HG03558 (cell line): ENCODE results near the gene TMEM175.
"Not testable (repeated sequence)": the region's sequence is repeated elsewhere in the genome, so short reads cannot be mapped to it uniquely, and the experiment has no call there.

Source experiments
- ATAC-seq: cut with Tn5 transposase; IDR thresholded peaks from one replicate; pipeline ENCODE4 v1.9.1; 2021; ENCODE audit warnings: moderate number of reproducible peaks; ENCODE audit not compliant: unreplicated experiment; ENCODE audit errors: extremely low read depth

The TMEM175 gene

GRCh38 chr4:998096-998691 is 65.9 kb downstream of the TMEM175 start:
- ATAC-seq, result no peak

- not testable (repeated sequence) for ATAC-seq
Observed at GRCh38 chr4:999240-999863, 67.1 kb downstream of the TMEM175 start.

- no peak for ATAC-seq
Observed at GRCh38 chr4:999882-1000425, 67.7 kb downstream of the TMEM175 start.

GRCh38 chr4:1000686-1001260 is 68.5 kb downstream of the TMEM175 start:
- ATAC-seq, result no peak

GRCh38 chr4:1001561-1002130 is 69.4 kb downstream of the TMEM175 start:
- ATAC-seq, result no peak

GRCh38 chr4:1002131-1002630 is 69.9 kb downstream of the TMEM175 start:
- no peak for ATAC-seq

GRCh38 chr4:1002631-1003251 is 70.5 kb downstream of the TMEM175 start:
- ATAC-seq, result no peak

- no peak for ATAC-seq
Observed at GRCh38 chr4:1003271-1004070, 71.2 kb downstream of the TMEM175 start.

- no peak for ATAC-seq
Observed at GRCh38 chr4:1004071-1004418, 71.8 kb downstream of the TMEM175 start.

- no peak for ATAC-seq
Observed at GRCh38 chr4:1004557-1005485, 72.6 kb downstream of the TMEM175 start.

GRCh38 chr4:1006856-1007255 is 74.6 kb downstream of the TMEM175 start:
- no peak for ATAC-seq
